ENCODE results near the gene WDR59.

GRCh38 chr16:74868035-74868434 is 116.9 kb downstream of the WDR59 start:
- TF ChIP-seq CTCF (IDR thresholded peaks at IDR 0.05) = no peak
- no peak for TF ChIP-seq POLR2A (IDR thresholded peaks at IDR 0.05)

Data from right lobe of liver (tissue), 4 donors.